MCF 10A (cell line): Measurements from ENCODE around the gene MPL. TPM values are rescaled to one million over a fixed set of nuclear protein-coding genes. Genes with fewer than 3 reads are reported as not detected.

ENCODE experiments used
- BruUV-seq: library from RNA; stranded (reverse); fragments of 400-500 nt; replicated peaks from 2 replicates; lab custom pipeline; 2021; lab: Mats Ljungman, UMichigan
- CTCF ChIA-PET: fragments of 300-600 bp; sonication (Branson Sonifier 250); formaldehyde crosslinking; extraction: SDS; loops from one replicate; lab custom pipeline; 2021; ENCODE audit warnings: antibody characterized with exemption, inconsistent platforms; lab: Yijun Ruan, JAX
- POLR2A ChIA-PET: fragments of 300-600, 350-650 bp; sonication (Branson Sonifier 250); formaldehyde crosslinking; extraction: SDS; loops from one replicate; lab custom pipeline; 2020; ENCODE audit warnings: antibody characterized with exemption, inconsistent platforms; lab: Yijun Ruan, JAX
- DNase-seq: peaks from one replicate; pipeline ENCODE4 v3.0.0-alpha.2; 2018; ENCODE audit not compliant: unreplicated experiment
- H3K27ac Mint-ChIP-seq: one replicate; pipeline ENCODE4 v1.8.0; 2022; ENCODE audit warnings: mild to moderate bottlenecking, low read depth, mixed read lengths; ENCODE audit not compliant: unreplicated experiment
- H3K27me3 Mint-ChIP-seq: one replicate; pipeline ENCODE4 v1.8.0; 2022; ENCODE audit warnings: mixed read lengths; ENCODE audit not compliant: insufficient read depth, unreplicated experiment
- H3K36me3 Mint-ChIP-seq: one replicate; pipeline ENCODE4 v1.8.0; 2022; ENCODE audit warnings: mild to moderate bottlenecking, moderate library complexity, mixed read lengths; ENCODE audit not compliant: insufficient read depth, unreplicated experiment
- H3K4me1 Mint-ChIP-seq: one replicate; pipeline ENCODE4 v1.8.0; 2022; ENCODE audit warnings: mixed read lengths; ENCODE audit not compliant: insufficient read depth, unreplicated experiment
- H3K4me3 Mint-ChIP-seq: one replicate; pipeline ENCODE4 v1.8.0; 2022; ENCODE audit warnings: mild to moderate bottlenecking, moderate library complexity, mixed read lengths; ENCODE audit not compliant: unreplicated experiment
- H3K9me3 Mint-ChIP-seq: one replicate; pipeline ENCODE4 v1.8.0; 2022; ENCODE audit warnings: mixed read lengths; ENCODE audit not compliant: unreplicated experiment
- CTCF ChIP-seq: fragments of 200-600 bp; IDR thresholded peaks from one replicate; pipeline ENCODE4 v1.8.0; 2022; ENCODE audit warnings: antibody characterized with exemption, mild to moderate bottlenecking; ENCODE audit not compliant: unreplicated experiment
- intact Hi-C: fragments of 100-400 bp; cut with micrococcal nuclease; formaldehyde crosslinking; loops from 2 replicates; pipeline ENCODE4 v1.14.1; 2022
- total RNA-seq: library from RNA; stranded (reverse); gene quantifications from 2 replicates; pipeline ENCODE4 v1.2.3, GENCODE V29; 2022

The MPL gene
- total RNA-seq, 1 experiment from 2014 or later: not detected

GRCh38 chr1:43305926-43306687, 31.5 kb upstream of the MPL start:
- no peak overlapping the region for H3K27ac Mint-ChIP-seq
- no peaks in the 10 kb centered on the region for H3K9me3 Mint-ChIP-seq
- POLR2A ChIA-PET: no interaction called here

GRCh38 chr1:43306688-43307457, 30.7 kb upstream of the MPL start:
- ChIA-PET CTCF (interaction anchor here (0.6 to 0.7 kb wide), 3 partner anchors 22 to 145 kb away, joined by 3 to 4 read pairs (median 3); no protein-coding TSS in a partner anchor), POLR2A (no interaction called here)
- H3K9me3 Mint-ChIP-seq: no peaks in the 10 kb centered on the region
- H3K27ac Mint-ChIP-seq: no peak overlapping the region
- H3K4me3 Mint-ChIP-seq: no peak overlapping the region
- peaks cover 24% of the 10 kb centered on the region for H3K27me3 Mint-ChIP-seq
- H3K36me3 Mint-ChIP-seq: no peaks in the 10 kb centered on the region
- no TSS peak for BruUV-seq
- intact Hi-C loops: no loop called here
- H3K4me1 Mint-ChIP-seq: peaks cover 6% of the 10 kb centered on the region
- no peak for DNase-seq
- TF ChIP-seq CTCF: no peak

More at GRCh38 chr1:43305926-43306687, 31.5 kb upstream of the MPL start:
- Mint-ChIP-seq H3K4me1 (peaks cover 6% of the 10 kb centered on the region), H3K36me3 (no peaks in the 10 kb centered on the region), H3K27me3 (peaks cover 24% of the 10 kb centered on the region), H3K4me3 (no peak overlapping the region)
- TF ChIP-seq CTCF: no peak
- intact Hi-C loops: no loop called here
- DNase-seq: no peak
- CTCF ChIA-PET: interaction anchor here (0.5 to 0.7 kb wide), 2 partner anchors 8 to 57 kb away, joined by 3 read pairs; no protein-coding TSS in a partner anchor
- BruUV-seq: no TSS peak

GRCh38 chr1:43307458-43308158, 30.0 kb upstream of the MPL start:
- no peak for TF ChIP-seq CTCF
- intact Hi-C loops: no loop called here
- DNase-seq: no peak
- no TSS peak for BruUV-seq
- H3K4me3 Mint-ChIP-seq: no peak overlapping the region
- no peak overlapping the region for H3K27ac Mint-ChIP-seq
- CTCF ChIA-PET: interaction anchor here (0.6 kb wide), 1 partner anchor 23 kb away, joined by 3 read pairs; no protein-coding TSS in a partner anchor
- H3K27me3 Mint-ChIP-seq: peaks cover 17% of the 10 kb centered on the region
- no peaks in the 10 kb centered on the region for H3K9me3 Mint-ChIP-seq
- H3K4me1 Mint-ChIP-seq: peaks cover 6% of the 10 kb centered on the region
- H3K36me3 Mint-ChIP-seq: no peaks in the 10 kb centered on the region
- POLR2A ChIA-PET: interaction anchor here (0.6 kb wide), 1 partner anchor 60 kb away, joined by 4 read pairs; the partner anchor contains the start of gene ELOVL1
